Epithelial cell of esophagus (primary cell): ENCODE data around the gene NXN.
"Not testable (repeated sequence)": the region's sequence is repeated elsewhere in the genome, so short reads cannot be mapped to it uniquely, and the experiment has no call there.

Experiments
- DNase-seq: peaks from one replicate; pipeline ENCODE4 v3.0.0; 2010; ENCODE audit warnings: low read depth
- H3K4me3 ChIP-seq: 2 replicates; pipeline ENCODE4 v1.5.1; 2011; ENCODE audit warnings: mild to moderate bottlenecking, low read length, control low read depth
- TF ChIP-seq, protein P1 (sequence below): IDR thresholded peaks from 2 replicates; pipeline ENCODE4 v1.5.1; 2011; ENCODE audit warnings: low read depth, mild to moderate bottlenecking, low read length, control low read depth, inconsistent platforms; ENCODE audit not compliant: insufficient read depth; ENCODE audit errors: missing control alignments

The NXN gene

DNA sequence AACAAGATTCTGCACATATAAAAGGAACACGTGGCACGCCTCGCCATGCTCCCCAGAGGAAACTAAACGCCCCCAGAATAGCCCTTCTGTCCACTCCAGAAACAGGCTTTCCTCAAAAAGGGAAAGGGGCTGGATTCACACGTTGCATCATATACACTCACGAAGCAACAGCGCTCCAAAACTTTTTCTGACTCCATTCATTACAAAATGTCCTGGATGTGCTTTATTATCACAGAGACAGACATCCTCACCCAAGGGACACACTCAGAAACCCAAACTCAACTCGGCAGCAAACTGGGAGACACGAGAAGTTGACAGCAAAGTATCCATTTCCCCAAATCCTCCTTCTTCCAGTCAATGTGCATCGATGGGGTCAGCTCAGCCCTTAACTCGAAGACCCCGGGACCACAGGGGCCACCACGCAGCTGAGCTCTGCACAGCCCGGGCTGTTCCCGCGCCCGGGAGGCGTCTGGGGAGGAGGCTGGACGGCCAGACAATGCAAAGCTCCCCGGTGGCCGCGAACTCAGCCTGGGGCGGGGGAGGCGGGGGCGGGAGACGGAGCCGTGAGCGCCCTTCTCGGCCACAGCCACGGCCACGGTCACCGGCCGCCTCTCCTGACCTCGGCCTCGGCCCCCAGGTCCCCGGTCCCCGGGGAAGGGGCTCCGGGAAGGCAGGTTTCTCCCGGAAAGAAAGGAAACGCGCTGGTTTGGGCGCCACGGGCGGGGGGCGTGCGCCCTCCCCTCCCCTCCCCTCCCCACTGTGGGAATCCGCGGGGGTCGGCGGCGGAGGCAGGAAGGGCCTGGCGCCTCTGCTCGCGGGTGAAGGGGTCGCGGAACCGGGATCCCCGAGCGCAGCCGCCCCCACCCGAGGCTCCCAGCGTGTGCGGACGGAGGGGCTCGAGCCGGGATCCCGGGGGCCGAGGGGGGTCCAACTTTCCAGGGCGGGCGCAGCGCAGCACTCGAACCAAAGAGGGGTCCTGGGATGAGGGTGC, 1.2 kb downstream of the NXN start:
- peak overlapping the region; percentile 82 for H3K4me3 ChIP-seq
- peak; percentile 54 for DNase-seq

DNA sequence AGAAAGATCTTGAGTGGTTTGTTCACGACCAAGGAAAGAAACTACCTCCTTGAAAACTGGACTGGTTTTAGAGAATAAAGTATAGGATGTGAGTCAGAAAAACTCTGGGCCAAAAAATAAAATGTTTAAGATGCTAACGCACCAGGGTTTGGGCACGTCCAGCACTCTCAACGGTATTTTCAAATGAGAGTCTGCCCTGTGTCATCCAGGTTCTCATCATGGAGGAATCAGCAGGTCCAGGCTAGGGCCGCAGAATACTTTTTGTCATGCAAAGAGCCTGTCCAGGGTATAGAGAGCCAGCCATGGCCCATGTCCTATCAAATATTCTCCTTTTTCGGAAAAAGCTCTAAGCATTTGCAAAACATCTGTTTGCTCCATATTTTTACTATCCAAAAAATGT, 2.4 kb downstream of the NXN start:
- DNase-seq, result peak; percentile 60
- TF ChIP-seq, protein P1, sequence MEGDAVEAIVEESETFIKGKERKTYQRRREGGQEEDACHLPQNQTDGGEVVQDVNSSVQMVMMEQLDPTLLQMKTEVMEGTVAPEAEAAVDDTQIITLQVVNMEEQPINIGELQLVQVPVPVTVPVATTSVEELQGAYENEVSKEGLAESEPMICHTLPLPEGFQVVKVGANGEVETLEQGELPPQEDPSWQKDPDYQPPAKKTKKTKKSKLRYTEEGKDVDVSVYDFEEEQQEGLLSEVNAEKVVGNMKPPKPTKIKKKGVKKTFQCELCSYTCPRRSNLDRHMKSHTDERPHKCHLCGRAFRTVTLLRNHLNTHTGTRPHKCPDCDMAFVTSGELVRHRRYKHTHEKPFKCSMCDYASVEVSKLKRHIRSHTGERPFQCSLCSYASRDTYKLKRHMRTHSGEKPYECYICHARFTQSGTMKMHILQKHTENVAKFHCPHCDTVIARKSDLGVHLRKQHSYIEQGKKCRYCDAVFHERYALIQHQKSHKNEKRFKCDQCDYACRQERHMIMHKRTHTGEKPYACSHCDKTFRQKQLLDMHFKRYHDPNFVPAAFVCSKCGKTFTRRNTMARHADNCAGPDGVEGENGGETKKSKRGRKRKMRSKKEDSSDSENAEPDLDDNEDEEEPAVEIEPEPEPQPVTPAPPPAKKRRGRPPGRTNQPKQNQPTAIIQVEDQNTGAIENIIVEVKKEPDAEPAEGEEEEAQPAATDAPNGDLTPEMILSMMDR, result no peak
- peak overlapping the region; percentile 82 for H3K4me3 ChIP-seq

More for the DNA sequence above, 1.2 kb downstream of the NXN start:
- TF ChIP-seq, protein P1, result no peak

DNA sequence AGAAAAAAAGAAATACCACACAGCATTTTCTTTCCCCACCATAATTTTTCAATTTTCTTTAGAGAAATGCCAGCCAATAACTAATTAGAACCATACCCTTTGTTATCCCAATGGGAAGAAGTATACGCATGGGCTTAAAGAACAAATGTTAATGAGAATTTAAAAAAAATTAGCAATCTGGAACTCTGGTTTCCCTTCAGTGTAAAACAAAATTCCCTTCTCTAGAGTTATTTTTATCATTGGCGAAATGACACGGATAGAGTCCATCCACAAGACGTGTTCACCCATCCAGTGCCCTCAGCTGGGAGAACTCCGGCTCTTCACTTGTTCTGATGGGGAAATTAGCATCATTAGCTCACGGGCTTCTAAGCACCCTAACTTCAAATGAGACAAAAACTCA, 3.3 kb downstream of the NXN start:
- no peak for DNase-seq
- H3K4me3 ChIP-seq, result no peak overlapping the region

DNA sequence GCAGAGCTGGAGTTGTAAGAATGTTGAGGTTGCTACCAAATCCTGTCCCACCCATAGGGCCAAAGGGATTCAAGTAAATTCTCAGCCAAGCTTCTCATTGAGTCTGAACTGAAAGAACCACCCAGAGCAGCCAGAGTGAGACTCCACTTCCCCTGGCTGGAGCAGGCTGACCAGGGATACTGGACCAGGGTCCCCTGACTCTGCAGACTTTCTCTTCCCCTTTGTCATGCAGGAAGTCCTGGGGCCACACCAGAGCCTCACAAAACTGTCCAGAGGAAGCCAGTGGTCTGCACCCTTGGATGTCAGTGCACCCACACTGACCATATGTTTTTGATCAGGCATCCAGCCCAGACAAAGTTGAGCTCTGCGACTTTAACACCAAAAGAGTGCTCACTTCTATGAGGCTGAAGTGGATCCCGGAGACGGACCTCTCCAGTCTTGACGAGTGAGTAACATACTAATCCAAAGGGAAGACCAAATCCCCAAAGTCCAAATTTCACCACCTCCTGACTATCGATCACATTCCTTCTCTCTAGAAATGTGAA, 4.1 kb downstream of the NXN start:
- TF ChIP-seq, protein P1, result no peak
- H3K4me3 ChIP-seq, result no peak overlapping the region
- DNase-seq, result no peak

More for the DNA sequence above, 3.3 kb downstream of the NXN start:
- TF ChIP-seq, protein P1, result no peak

DNA sequence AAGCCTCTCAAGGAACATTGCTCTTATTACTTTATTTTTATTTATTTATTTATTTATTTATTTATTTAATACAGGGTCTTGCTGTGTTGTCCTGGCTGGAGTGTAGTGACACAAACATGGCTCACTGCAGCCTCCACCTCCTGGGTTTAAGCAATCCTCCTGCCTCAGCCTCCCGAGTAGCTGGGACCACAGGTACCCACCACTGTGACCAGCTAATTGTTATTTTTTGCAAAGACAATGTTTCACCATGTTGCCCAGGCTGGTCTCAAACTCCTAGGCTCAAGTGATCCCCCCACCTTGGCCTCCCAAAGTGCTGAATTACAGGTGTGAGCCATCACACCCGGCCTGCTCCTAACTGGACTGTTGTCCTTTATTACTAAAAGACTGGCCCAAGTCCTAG, 4.8 kb downstream of the NXN start:
- H3K4me3 ChIP-seq, DNase-seq: not testable (repeated sequence)

DNA sequence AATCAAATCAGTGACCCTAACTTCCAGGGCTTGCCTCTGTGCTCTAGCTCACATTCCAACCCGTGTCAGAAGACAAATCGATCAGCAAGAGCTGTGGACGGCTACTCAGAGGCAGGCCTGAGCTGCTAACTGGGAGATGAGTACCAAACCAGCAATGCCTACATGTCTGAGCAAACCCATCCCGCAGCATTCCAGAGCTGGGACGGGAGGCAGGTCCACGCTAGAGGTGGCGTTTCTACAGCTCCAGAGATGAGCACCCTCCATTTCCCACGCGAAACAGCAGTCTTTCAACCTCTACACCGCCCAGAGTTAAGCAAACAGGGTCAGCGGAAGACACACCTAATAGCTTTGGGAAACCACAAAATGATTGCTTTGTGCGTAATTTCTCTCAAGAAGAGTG, 6.5 kb downstream of the NXN start:
- DNase-seq, result peak; percentile 100
- H3K4me3 ChIP-seq, result peak overlapping the region; percentile 11
- TF ChIP-seq, protein P1, result no peak

DNA sequence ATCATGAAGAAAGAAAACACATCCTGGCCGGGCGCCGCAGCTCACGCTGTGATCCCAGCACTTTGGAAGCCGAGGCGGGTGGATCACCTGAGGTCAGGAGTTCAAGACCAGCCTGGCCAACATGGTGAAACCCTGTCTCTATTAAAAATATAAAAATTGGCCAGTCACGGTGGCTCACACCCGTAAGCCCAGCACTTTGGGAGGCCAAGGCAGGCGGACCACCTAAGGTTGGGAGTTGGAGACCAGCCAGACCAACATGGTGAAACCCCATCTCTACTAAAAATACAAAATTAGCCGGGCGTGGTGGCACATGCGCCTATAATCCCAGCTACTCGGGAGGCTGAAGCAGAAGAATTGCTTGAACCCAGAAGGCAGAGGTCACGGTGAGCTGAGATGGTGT, 7.7 kb downstream of the NXN start:
- not testable (repeated sequence) for H3K4me3 ChIP-seq, DNase-seq

DNA sequence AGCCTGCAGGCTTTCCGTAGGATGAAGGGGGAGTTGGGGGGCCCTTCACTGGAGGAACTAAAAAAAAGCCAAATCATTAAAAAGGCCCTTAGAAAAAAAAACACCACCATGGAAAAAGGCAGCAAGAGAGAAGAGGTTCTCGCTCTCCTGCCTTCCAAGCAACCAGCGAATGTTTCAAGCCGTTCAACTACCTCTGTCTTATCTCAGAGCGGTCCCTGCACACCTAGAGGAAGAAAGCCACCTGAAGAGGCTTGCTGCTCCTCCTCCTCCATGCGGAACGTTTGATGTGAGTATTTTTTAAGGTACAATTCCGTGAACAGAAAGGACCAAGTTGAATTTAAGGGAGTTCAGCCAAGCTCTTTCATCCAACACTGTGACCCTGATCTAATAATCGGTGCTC, 9.2 kb downstream of the NXN start:
- H3K4me3 ChIP-seq, result no peak overlapping the region
- TF ChIP-seq, protein P1, result no peak

More for the DNA sequence above, 9.2 kb downstream of the NXN start:
- DNase-seq, result no peak
